ENCODE data around the gene AGR3. TPM values are rescaled to one million over a fixed set of nuclear protein-coding genes. Genes with fewer than 3 reads are reported as not detected.

Gene AGR3
- total RNA-seq, 1 experiment from 2014 or later: not detected

- TF ChIP-seq, protein P1, sequence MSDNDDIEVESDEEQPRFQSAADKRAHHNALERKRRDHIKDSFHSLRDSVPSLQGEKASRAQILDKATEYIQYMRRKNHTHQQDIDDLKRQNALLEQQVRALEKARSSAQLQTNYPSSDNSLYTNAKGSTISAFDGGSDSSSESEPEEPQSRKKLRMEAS (IDR thresholded peaks at IDR 0.05): no peak
- TF ChIP-seq JUND (IDR thresholded peaks at IDR 0.05): no peak
- no peak for TF ChIP-seq FOSL1 (IDR thresholded peaks at IDR 0.05; ENCODE audit: low read depth)
- no peak for TF ChIP-seq SIN3A (IDR thresholded peaks at IDR 0.05; ENCODE audit: low read depth)
- TF ChIP-seq YY1 (IDR thresholded peaks at IDR 0.05; ENCODE audit: extremely low read depth, insufficient replicate concordance, low read depth, low read length): no peak
- no peak for TF ChIP-seq CBX3 (IDR thresholded peaks at IDR 0.05; ENCODE audit: low read depth)
- TF ChIP-seq RAD21 (IDR thresholded peaks at IDR 0.05; ENCODE audit: low read depth): no peak
- no peak for TF ChIP-seq EZH2phosphoT487 (IDR thresholded peaks at IDR 0.05; ENCODE audit: borderline replicate concordance)
- TF ChIP-seq POLR2AphosphoS5 (IDR thresholded peaks at IDR 0.05; ENCODE audit: low read depth, low read length): no peak
- TF ChIP-seq EZH2 (IDR thresholded peaks at IDR 0.05): no peak
- no peak for TF ChIP-seq EGR1 (IDR thresholded peaks at IDR 0.05; ENCODE audit: low read depth)
These were observed 39.4 kb upstream of the AGR3 start (continued) for GRCh38 chr7:16921151-16921550.

- DNase-seq (ENCODE audit: low read depth, low spot score): no peak
- no peaks in the 10 kb centered on the region for H3K36me3 ChIP-seq (ENCODE audit: control insufficient read depth in 1 of 2, insufficient read depth in 2 of 2, low read length in 2 of 2)
- ChIA-PET RAD21 (ENCODE audit: low non-redundant PET in 1 of 2, low total read pairs in 2 of 2, uncharacterized antibody in 2 of 2, unreplicated experiment in 2 of 2) (no interaction called here), POLR2A (no interaction called here), CTCF (interaction anchor here (2.1 kb wide), 1 partner anchor 224 kb away, joined by 6 read pairs; no protein-coding TSS in a partner anchor)
- no peak overlapping the region for H3K4me2 ChIP-seq (ENCODE audit: low read length)
- intact Hi-C loops (cut with micrococcal nuclease): loop anchor here (5.0 kb wide), 1 partner anchor 487 kb away; no protein-coding TSS in a partner anchor
- no peaks in the 10 kb centered on the region for H4K20me1 ChIP-seq (ENCODE audit: insufficient read depth)
- no peaks in the 10 kb centered on the region for H3K9me3 ChIP-seq (ENCODE audit: control insufficient read depth in 1 of 2, insufficient read depth in 1 of 2, low read depth in 1 of 2, low read length in 2 of 2)
- no peaks in the 10 kb centered on the region for H3K27me3 ChIP-seq (ENCODE audit: insufficient read depth, low read length)
- no peaks in the 10 kb centered on the region; the same call in 1 of the 2 replicates for H3K9me2 ChIP-seq (ENCODE audit: insufficient read depth)
- ATAC-seq: no peak
- BruUV-seq (replicated peaks): no TSS peak
- TF ChIP-seq, protein P1 (IDR thresholded peaks at IDR 0.05): no peak
- TF ChIP-seq TCF7L2 (IDR thresholded peaks at IDR 0.05; ENCODE audit: borderline replicate concordance, extremely low read depth, insufficient read depth, insufficient read length): no peak
- TF ChIP-seq SIN3A (IDR thresholded peaks at IDR 0.05; ENCODE audit: low read depth): no peak
- TF ChIP-seq ZBTB33 (IDR thresholded peaks at IDR 0.05; ENCODE audit: extremely low read depth, insufficient replicate concordance, low read length): no peak
- TF ChIP-seq EZH2 (IDR thresholded peaks at IDR 0.05): no peak
- H2AFZ ChIP-seq (ENCODE audit: low read depth, low read length, poor library complexity, severe bottlenecking): no peak overlapping the region
- H3K4me1 ChIP-seq (ENCODE audit: control insufficient read depth in 1 of 2, insufficient read depth in 2 of 2, low read length in 2 of 2): peaks cover 0 to 21% of the 10 kb centered on the region in 2 experiments; a peak in 2 of 4 replicates
- H3K79me2 ChIP-seq (ENCODE audit: insufficient read depth, low read length): no peaks in the 10 kb centered on the region
- H3K9ac ChIP-seq (ENCODE audit: low read length): no peak overlapping the region
- H3K4me3 ChIP-seq (replicated peaks in 1 of 2; ENCODE audit: low read depth in 1 of 2, low read length in 2 of 2): no peak overlapping the region
- H3K27ac ChIP-seq (ENCODE audit: low read depth, low read length): no peak overlapping the region
These were observed 37.7 kb upstream of the AGR3 start for GRCh38 chr7:16919440-16919839.

Data from HCT116 (cell line).